SK-N-SH (cell line): ENCODE measurements around the gene GAB1. TPM values are rescaled to one million over a fixed set of nuclear protein-coding genes. Genes with fewer than 3 reads are reported as not detected.

ENCODE experiments used
- CTCF ChIA-PET: fragments of 300-600, 350-600 bp; formaldehyde crosslinking; extraction: SDS; loops from one replicate; lab custom pipeline; 2021; lab: Yijun Ruan, JAX
- POLR2A ChIA-PET: fragments of 350-600 bp; sonication (Branson Sonifier 250); formaldehyde crosslinking; extraction: SDS; loops from one replicate; lab custom pipeline; 2020; ENCODE audit warnings: antibody characterized with exemption, inconsistent platforms; lab: Yijun Ruan, JAX
- DNase-seq: peaks from one replicate; pipeline ENCODE4 v3.0.0; 2012
- H2AFZ ChIP-seq: fragments of 200-600 bp; sonication (generic); 2 replicates; pipeline ENCODE4 v1.8.1; 2016; ENCODE audit warnings: antibody characterized with exemption, mild to moderate bottlenecking, low read depth
- H3F3A ChIP-seq: fragments of 200-600 bp; sonication (generic); replicated peaks from 2 replicates; pipeline ENCODE3; 2016; ENCODE audit warnings: antibody characterized with exemption, mild to moderate bottlenecking; ENCODE audit not compliant: insufficient read depth
- H3K27ac ChIP-seq, 2 experiments: fragments of 200-500 bp in 1 of 2; fragments of 200-600 bp in 1 of 2; sonication (Bioruptor generic) in 1 of 2; sonication (generic), shearing (Covaris generic) in 1 of 2; 2 replicates each; pipeline versions ENCODE4 v1.5.1 to v1.6.1; 2014 to 2016; ENCODE audit warnings: low read depth in 2 of 2, inconsistent platforms in 1 of 2, low read length in 1 of 2, mild to moderate bottlenecking in 1 of 2, mixed read lengths in 1 of 2
- H3K27me3 ChIP-seq: fragments of 200-600 bp; sonication (generic), shearing (Covaris generic); 2 replicates; pipeline ENCODE4 v1.6.1; 2016; ENCODE audit warnings: mixed run types; ENCODE audit not compliant: insufficient read depth
- H3K36me3 ChIP-seq, 2 experiments: fragments of 200-500 bp in 1 of 2; fragments of 200-600 bp in 1 of 2; sonication (Bioruptor generic) in 1 of 2; sonication (generic) in 1 of 2; replicated peaks in 1 of 2; 2 replicates each; pipeline versions ENCODE3 to v1.5.1; 2014 to 2016; ENCODE audit warnings: low read length in 1 of 2, mild to moderate bottlenecking in 1 of 2; ENCODE audit not compliant: insufficient read depth in 2 of 2, control insufficient read depth in 1 of 2
- H3K4me1 ChIP-seq, 2 experiments: fragments of 200-500 bp in 1 of 2; fragments of 200-600 bp in 1 of 2; sonication (Bioruptor generic) in 1 of 2; sonication (generic), shearing (Covaris generic) in 1 of 2; 2 replicates each; pipeline versions ENCODE4 v1.5.1 to v1.6.1; 2014 to 2016; ENCODE audit warnings: low read depth in 1 of 2, low read length in 1 of 2, mixed run types in 1 of 2; ENCODE audit not compliant: insufficient read depth in 2 of 2, control insufficient read depth in 1 of 2
- H3K4me2 ChIP-seq: fragments of 200-600 bp; sonication (generic), shearing (Covaris generic); 2 replicates; pipeline ENCODE4 v1.6.1; 2017; ENCODE audit warnings: mixed run types
- H3K4me3 ChIP-seq, 2 experiments: fragments of 200-500 bp in 1 of 2; fragments of 200-600 bp in 1 of 2; sonication (Bioruptor generic) in 1 of 2; sonication (generic), shearing (Covaris generic) in 1 of 2; 2 replicates each; pipeline versions ENCODE4 v1.5.1 to v1.8.1; 2014 to 2016; ENCODE audit warnings: low read depth in 2 of 2, inconsistent platforms in 1 of 2, low read length in 1 of 2, mild to moderate bottlenecking in 1 of 2, mixed read lengths in 1 of 2, moderate library complexity in 1 of 2
- H3K79me2 ChIP-seq: fragments of 200-600 bp; sonication (generic); 2 replicates; pipeline ENCODE4 v1.8.1; 2017; ENCODE audit warnings: mild to moderate bottlenecking; ENCODE audit not compliant: insufficient read depth
- H3K9ac ChIP-seq: fragments of 200-600 bp; sonication (generic); 2 replicates; pipeline ENCODE4 v1.6.1; 2017; ENCODE audit warnings: mixed run types
- H3K9me2 ChIP-seq: fragments of 200-600 bp; sonication (generic); 2 replicates; pipeline ENCODE4 v1.6.1; 2017; ENCODE audit warnings: mixed run types
- H3K9me3 ChIP-seq: fragments of 200-600 bp; sonication (generic); 2 replicates; pipeline ENCODE4 v1.6.1; 2017; ENCODE audit warnings: mixed run types, mild to moderate bottlenecking, moderate library complexity
- H4K20me1 ChIP-seq: fragments of 200-600 bp; sonication (generic); 2 replicates; pipeline ENCODE4 v1.6.1; 2017; ENCODE audit warnings: mild to moderate bottlenecking, mixed run types; ENCODE audit not compliant: insufficient read depth
- CHD2 ChIP-seq: fragments of 150-350 bp; IDR thresholded peaks from 2 replicates; pipeline ENCODE4 v1.6.1; 2018; ENCODE audit warnings: low read length; ENCODE audit not compliant: partially characterized antibody
- ELF1 ChIP-seq: IDR thresholded peaks from 2 replicates; pipeline ENCODE4 v1.4.0; 2012
- EP300 ChIP-seq, 2 experiments: IDR thresholded peaks; 2 replicates each; pipeline versions ENCODE4 v1.4.0 to v1.6.1; 2012; ENCODE audit warnings: borderline replicate concordance in 1 of 2, low read depth in 1 of 2, low read length in 1 of 2
- FOXJ3 ChIP-seq: sonication (generic); formaldehyde crosslinking; IDR thresholded peaks from 2 replicates; pipeline ENCODE4 v1.5.1; 2020; ENCODE audit warnings: mild to moderate bottlenecking, missing genetic modification reagents
- FOXM1 ChIP-seq: IDR thresholded peaks from 2 replicates; pipeline ENCODE4 v1.4.0; 2012; ENCODE audit warnings: low read depth, mild to moderate bottlenecking
- GATA2 ChIP-seq: sonication (generic); formaldehyde crosslinking; IDR thresholded peaks from 2 replicates; pipeline ENCODE4 v1.5.0; 2020; ENCODE audit warnings: mild to moderate bottlenecking, missing genetic modification reagents
- IRF3 ChIP-seq: fragments of 150-350 bp; IDR thresholded peaks from 2 replicates; pipeline ENCODE4 v1.6.1; 2016; ENCODE audit warnings: mild to moderate bottlenecking, low read depth, low read length
- JUND ChIP-seq: IDR thresholded peaks from 2 replicates; pipeline ENCODE4 v1.4.0; 2012
- MEF2A ChIP-seq: IDR thresholded peaks from 2 replicates; pipeline ENCODE4 v1.4.0; 2012; ENCODE audit warnings: low read depth, borderline replicate concordance
- MXI1 ChIP-seq: IDR thresholded peaks from 2 replicates; pipeline ENCODE4 v1.6.1; 2012; ENCODE audit warnings: mild to moderate bottlenecking, low read depth, low read length, improper control_type of control experiment
- NFIC ChIP-seq: IDR thresholded peaks from 2 replicates; pipeline ENCODE4 v1.4.0; 2012; ENCODE audit warnings: borderline replicate concordance
- POLR2AphosphoS5 ChIP-seq: IDR thresholded peaks from 2 replicates; pipeline ENCODE4 v1.6.1; 2012; ENCODE audit warnings: low read depth, low read length
- RAD21 ChIP-seq: IDR thresholded peaks from 2 replicates; pipeline ENCODE4 v1.6.1; 2012; ENCODE audit warnings: mild to moderate bottlenecking, low read length
- RCOR1 ChIP-seq: fragments of 150-350 bp; IDR thresholded peaks from 2 replicates; pipeline ENCODE4 v1.6.1; 2017; ENCODE audit warnings: antibody characterized with exemption, low read length
- REST ChIP-seq: IDR thresholded peaks from 2 replicates; pipeline ENCODE4 v1.6.1; 2012; ENCODE audit warnings: mild to moderate bottlenecking, low read depth, low read length, moderate library complexity
- SIN3A ChIP-seq: IDR thresholded peaks from 2 replicates; pipeline ENCODE4 v1.6.1; 2012; ENCODE audit warnings: low read depth, mild to moderate bottlenecking, low read length, moderate library complexity, borderline replicate concordance
- SMC3 ChIP-seq: IDR thresholded peaks from 2 replicates; pipeline ENCODE4 v1.6.1; 2012; ENCODE audit warnings: low read depth, low read length, improper control_type of control experiment
- TCF12 ChIP-seq: IDR thresholded peaks from 2 replicates; pipeline ENCODE4 v1.4.0; 2012
- USF2 ChIP-seq: fragments of 150-350 bp; IDR thresholded peaks from 2 replicates; pipeline ENCODE4 v1.6.1; 2017; ENCODE audit warnings: antibody characterized with exemption, low read length, low read depth, borderline replicate concordance
- YY1 ChIP-seq: IDR thresholded peaks from 2 replicates; pipeline ENCODE4 v1.4.0; 2012; ENCODE audit warnings: low read depth, mild to moderate bottlenecking
- WGBS: methylation state at CpG from one replicate; pipeline ENCODE4 v1.1.6; 2017; ENCODE audit warnings: low lambda C conversion rate; 5-methylcytosine and 5-hydroxymethylcytosine counted together
- polyA plus RNA-seq, 3 experiments: library from polyadenylated mRNA; depleted of rRNA; stranded (reverse); fragments of >200 nt; gene quantifications; 2 replicates each; pipeline ENCODE4 v1.2.3, GENCODE V29; 2012
- TF ChIP-seq, protein P1 (sequence below): IDR thresholded peaks from 2 replicates; pipeline ENCODE4 v1.4.0; 2012; ENCODE audit warnings: low read depth, borderline replicate concordance

GAB1 gene
- polyA plus RNA-seq, 1 of the 3 experiments (the other 2 are of a cell fraction) = 3.7 TPM

DNA sequence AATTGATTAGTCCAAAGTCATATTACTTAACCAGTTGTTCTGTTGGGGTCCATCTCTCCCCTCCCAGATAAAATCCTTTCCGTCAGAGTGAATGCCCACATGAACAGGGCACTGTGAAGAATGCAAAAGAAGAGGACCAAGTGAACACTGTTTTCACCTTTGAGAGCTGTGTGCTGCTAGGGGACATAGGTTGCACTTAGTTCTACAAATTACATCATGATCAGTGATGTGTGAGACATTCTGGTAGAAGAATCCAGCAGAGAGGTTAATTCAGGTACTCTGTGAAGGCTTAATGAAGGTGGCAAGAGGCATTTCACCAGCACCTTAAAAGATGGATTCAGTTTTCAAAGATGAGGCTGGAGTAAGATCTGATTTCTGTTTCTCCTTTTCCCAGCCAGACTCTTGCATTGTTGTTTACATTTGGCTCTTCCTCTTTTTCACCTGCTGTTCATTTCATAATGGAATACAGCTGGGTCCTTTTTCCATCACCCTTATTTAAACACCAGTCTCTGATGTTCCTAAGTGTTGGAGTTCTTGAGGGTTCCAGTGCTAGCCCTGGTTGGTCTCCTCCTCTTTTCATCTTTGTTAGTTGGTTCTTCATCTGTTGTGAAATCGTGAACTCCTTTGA, 10.9 kb downstream of the GAB1 start:
- no peak overlapping the region for H3K9ac ChIP-seq
- H4K20me1 ChIP-seq = peaks cover 6% of the 10 kb centered on the region; the same call in 1 of the 2 replicates
- H3K27ac ChIP-seq = no peak overlapping the region; a peak in 1 of 4 replicates
- no peaks in the 10 kb centered on the region for H3K9me3 ChIP-seq
- CTCF ChIA-PET = interaction anchor here (0.9 kb wide), 2 partner anchors 10 to 28 kb away, joined by 3 read pairs; partner anchors contain the start of gene GAB1
- no peak for TF ChIP-seq YY1
- no peak for TF ChIP-seq IRF3
- no peak for TF ChIP-seq RAD21
- TF ChIP-seq GATA2 (CRISPR knock-in tag) = no peak
- TF ChIP-seq EP300 (IDR thresholded peaks at IDR 0.05; ENCODE audit: borderline replicate concordance in 1 of 2, low read depth in 1 of 2, low read length in 1 of 2) = no peak
- no peak for TF ChIP-seq ELF1
- TF ChIP-seq TCF12 = no peak
- no peak for DNase-seq
- no peaks in the 10 kb centered on the region for H3K36me3 ChIP-seq
- no peak overlapping the region for H3K4me2 ChIP-seq
- POLR2A ChIA-PET = no interaction called here
- no peak overlapping the region for H3K4me3 ChIP-seq
- 93% methylated on average over 2 of the region's 2 CpGs for WGBS
- no peak overlapping the region for H2AFZ ChIP-seq
- H3K27me3 ChIP-seq = no peaks in the 10 kb centered on the region
- H3F3A ChIP-seq = no peaks in the 10 kb centered on the region
- peaks cover 31% of the 10 kb centered on the region for H3K79me2 ChIP-seq
- peaks cover 23 to 33% of the 10 kb centered on the region in 2 experiments; a peak in 3 of 4 replicates for H3K4me1 ChIP-seq
- no peaks in the 10 kb centered on the region for H3K9me2 ChIP-seq

GRCh38 chr4:143348233-143349077, 11.8 kb downstream of the GAB1 start:
- Histone ChIP-seq H2AFZ (no peak overlapping the region), H3K27ac (no peak overlapping the region), H3K4me1 (peaks cover 23 to 36% of the 10 kb centered on the region in 2 experiments; a peak in 3 of 4 replicates), H3K4me2 (no peak overlapping the region), H4K20me1 (peaks cover 6% of the 10 kb centered on the region; the same call in 1 of the 2 replicates), H3K9me3 (no peaks in the 10 kb centered on the region), H3K9me2 (no peaks in the 10 kb centered on the region), H3K9ac (no peak overlapping the region), H3K4me3 (no peak overlapping the region), H3K79me2 (peaks cover 23% of the 10 kb centered on the region), H3K36me3 (no peaks in the 10 kb centered on the region), H3F3A (no peaks in the 10 kb centered on the region), H3K27me3 (no peaks in the 10 kb centered on the region)
- CTCF ChIA-PET = interaction anchor here (0.5 kb wide), 1 partner anchor 146 kb away, joined by 3 read pairs; no protein-coding TSS in a partner anchor
- POLR2A ChIA-PET = no interaction called here
- 84% methylated on average over 7 of the region's 7 CpGs for WGBS
- DNase-seq = no peak
- TF ChIP-seq ELF1 (no peak), JUND (no peak), FOXJ3 (CRISPR knock-in tag) (no peak), SMC3 (no peak), RCOR1 (no peak), MEF2A (no peak), FOXM1 (no peak), REST (no peak), YY1 (no peak), MXI1 (no peak), POLR2AphosphoS5 (no peak), NFIC (no peak), SIN3A (no peak), USF2 (no peak), CHD2 (no peak)
- TF ChIP-seq, protein P1, sequence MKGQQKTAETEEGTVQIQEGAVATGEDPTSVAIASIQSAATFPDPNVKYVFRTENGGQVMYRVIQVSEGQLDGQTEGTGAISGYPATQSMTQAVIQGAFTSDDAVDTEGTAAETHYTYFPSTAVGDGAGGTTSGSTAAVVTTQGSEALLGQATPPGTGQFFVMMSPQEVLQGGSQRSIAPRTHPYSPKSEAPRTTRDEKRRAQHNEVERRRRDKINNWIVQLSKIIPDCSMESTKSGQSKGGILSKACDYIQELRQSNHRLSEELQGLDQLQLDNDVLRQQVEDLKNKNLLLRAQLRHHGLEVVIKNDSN = no peak
